GM18873 (cell line): ENCODE data around the gene ANKAR.
A peak's percentile ranks its signal among the peaks of the same experiment; 100 is the strongest.
"Not testable (repeated sequence)": the region's sequence is repeated elsewhere in the genome, so short reads cannot be mapped to it uniquely, and the experiment has no call there.

Source experiments
- ATAC-seq: cut with Tn5 transposase; IDR thresholded peaks from one replicate; pipeline ENCODE4 v1.9.1; 2021; ENCODE audit warnings: mild to moderate bottlenecking, moderate library complexity, moderate number of reproducible peaks; ENCODE audit not compliant: unreplicated experiment, low FRiP score

Gene ANKAR

DNA sequence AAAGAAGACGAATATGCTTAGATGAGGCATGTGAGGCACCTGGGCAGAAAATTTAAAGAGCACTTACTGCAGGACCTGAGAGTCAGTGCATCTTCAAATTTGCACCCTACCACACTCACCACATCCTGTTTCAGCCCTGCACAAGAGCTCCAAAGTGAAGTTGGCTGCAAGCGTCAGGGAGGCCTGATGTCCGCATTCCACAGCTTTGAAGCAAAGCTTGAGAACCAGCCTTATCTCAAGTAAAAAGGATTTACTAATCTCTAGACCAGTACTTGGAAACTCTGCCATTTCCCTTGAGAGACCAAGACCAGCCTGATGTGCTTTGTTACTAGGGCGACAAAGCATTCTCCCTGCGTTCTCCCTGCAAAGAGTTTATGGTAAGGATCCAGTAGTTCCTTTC, 16.6 kb upstream of the ANKAR start:
- ATAC-seq, result peak; percentile 42

GRCh38 chr2:189658306-189659212, 15.9 kb upstream of the ANKAR start:
- no peak for ATAC-seq

DNA sequence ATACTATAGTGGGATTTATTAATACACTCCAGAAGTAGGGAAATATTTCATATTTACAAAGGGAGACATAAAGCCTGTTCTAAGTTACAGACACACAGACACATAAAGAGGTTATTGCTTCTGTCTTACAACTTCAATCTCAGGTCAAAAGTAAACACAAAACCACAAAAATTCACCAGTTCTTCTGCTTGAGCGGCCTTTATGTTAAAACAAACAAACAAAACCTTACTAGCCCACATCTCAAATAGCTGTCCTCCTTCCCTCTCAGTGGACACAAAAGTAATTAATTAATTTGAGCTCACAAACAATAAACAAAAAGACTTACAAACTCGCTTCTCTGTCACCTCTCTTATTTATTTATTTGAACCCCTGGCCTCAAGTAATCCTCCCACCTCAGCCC, 14.7 kb upstream of the ANKAR start:
- ATAC-seq, result no peak

DNA sequence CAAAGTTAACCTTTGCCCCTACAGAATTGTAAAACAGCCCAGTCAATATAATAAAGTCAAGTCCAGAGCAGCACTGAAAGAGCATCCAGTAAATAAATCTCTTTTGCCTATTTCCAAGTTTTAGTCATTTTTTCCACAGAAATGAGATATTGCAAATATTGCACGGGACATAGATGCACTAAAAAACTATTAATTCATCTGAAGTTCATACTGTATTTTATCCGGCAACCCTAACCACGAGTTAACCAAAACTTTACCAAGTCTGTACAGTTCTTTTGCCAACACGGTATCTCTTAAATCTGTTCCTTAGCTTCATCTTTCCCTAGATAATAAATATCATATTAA, 13.7 kb upstream of the ANKAR start:
- no peak for ATAC-seq

- peak; percentile 96 for ATAC-seq
These were observed 13.1 kb upstream of the ANKAR start, which contains the start of gene ASNSD1 for GRCh38 chr2:189661148-189661956. Gene ASNSD1, plus strand, starts transcription at chr2:189661459. Its CDS starts 4,674 bp downstream, at chr2:189666133.

- ATAC-seq, result no peak
These were observed 12.5 kb upstream of the ANKAR start for GRCh38 chr2:189661957-189662321.

GRCh38 chr2:189662669-189663226, 11.7 kb upstream of the ANKAR start:
- no peak for ATAC-seq

GRCh38 chr2:189663319-189663718, 11.2 kb upstream of the ANKAR start:
- ATAC-seq, result not testable (repeated sequence)

DNA sequence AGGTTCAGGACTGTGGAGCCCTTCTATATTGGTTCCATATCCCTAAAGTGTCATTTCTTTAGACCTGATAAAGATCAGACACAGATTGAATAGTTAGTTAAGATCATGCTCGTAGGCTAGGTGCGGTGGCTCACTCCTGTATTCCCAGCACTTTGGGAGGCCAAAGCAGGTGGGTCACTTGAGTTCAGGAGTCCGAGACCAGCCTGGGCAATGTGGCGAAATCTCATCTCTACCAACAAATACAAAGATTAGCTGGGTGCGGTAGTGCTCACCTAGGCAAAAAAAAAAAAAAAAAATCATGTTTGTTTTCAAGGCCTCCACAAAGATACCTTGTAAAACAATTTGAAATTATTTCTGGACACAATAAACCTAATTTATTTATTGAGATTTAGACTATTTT, 4.6 kb upstream of the ANKAR start:
- no peak for ATAC-seq

DNA sequence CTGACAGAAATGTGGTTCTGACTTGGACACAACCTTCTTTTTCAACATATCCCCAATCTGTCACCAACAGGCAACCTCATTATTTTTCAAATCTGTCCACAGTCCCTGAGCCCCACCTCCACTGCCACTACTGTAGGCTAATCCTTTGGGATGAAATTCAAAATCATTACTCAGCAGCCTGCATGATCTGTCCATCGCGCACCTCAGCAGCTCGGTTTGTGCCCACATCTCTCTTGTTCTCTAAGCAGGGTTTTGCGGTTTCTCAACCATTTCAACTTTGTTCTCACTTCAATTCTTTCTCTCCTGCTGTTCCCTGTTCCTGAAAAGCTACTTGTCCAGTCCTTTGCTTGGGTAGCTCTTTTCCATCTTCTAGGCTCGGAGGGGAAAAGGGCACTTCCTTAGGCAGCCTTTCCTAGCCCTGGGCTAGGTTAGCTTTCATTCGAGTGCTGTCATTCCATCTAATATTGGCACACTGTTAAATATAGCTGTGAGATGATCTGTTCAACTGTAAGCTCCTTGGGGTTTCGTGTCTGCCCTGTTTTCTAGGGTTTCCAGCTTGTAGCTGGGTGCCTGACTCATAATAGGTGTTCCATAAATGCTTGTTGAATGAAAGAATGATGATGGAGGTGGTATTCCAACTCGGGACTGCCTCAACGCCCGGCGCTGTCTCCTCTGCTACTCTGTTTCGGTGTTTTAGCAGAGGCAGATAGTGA, 653 bp upstream of the ANKAR start:
- ATAC-seq, result no peak

DNA sequence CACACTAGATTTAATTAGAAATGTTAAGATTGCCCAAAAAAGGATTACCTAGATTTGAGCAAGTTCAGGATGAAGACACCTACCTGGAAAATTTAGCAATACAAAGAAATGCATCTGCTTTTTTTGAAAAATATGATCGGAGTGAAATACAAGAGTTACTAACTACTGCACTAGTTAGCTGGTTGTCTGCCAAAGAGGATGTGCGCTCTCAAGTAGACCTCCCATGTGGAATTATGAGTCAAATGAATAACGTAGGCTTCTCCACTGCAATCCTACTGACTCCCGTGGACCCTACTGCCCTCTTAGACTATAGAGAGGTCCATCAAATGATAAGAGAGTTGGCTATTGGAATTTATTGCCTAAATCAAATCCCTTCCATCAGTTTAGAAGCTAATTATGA, 2.0 kb downstream of the ANKAR start:
- ATAC-seq, result no peak

DNA sequence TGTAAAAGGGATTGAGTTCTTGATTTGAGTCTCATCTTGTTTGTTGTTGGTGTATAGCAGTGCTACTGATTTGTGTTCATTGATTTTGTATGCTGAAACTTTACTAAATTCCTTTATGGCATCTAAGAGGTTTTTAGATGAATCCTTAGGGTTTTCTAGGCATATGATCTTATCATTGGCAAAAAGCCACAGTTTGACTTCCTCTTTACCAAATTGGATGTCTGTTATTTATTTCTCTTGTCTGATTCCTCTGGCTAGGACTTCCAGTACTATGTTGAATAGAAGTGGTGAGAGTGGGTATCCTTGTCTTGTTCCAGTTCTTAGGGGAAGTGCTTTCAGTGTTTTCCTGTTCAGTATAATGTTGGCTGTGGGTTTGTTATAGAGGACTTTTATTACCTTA, 4.8 kb downstream of the ANKAR start:
- no peak for ATAC-seq

- no peak for ATAC-seq
These were observed 6.7 kb downstream of the ANKAR start for GRCh38 chr2:189681203-189681602.

GRCh38 chr2:189681903-189682302, 7.4 kb downstream of the ANKAR start:
- ATAC-seq, result no peak

GRCh38 chr2:189683348-189683747, 8.9 kb downstream of the ANKAR start:
- ATAC-seq, result no peak

- no peak for ATAC-seq
These were observed 10.3 kb downstream of the ANKAR start for GRCh38 chr2:189684811-189685210.

DNA sequence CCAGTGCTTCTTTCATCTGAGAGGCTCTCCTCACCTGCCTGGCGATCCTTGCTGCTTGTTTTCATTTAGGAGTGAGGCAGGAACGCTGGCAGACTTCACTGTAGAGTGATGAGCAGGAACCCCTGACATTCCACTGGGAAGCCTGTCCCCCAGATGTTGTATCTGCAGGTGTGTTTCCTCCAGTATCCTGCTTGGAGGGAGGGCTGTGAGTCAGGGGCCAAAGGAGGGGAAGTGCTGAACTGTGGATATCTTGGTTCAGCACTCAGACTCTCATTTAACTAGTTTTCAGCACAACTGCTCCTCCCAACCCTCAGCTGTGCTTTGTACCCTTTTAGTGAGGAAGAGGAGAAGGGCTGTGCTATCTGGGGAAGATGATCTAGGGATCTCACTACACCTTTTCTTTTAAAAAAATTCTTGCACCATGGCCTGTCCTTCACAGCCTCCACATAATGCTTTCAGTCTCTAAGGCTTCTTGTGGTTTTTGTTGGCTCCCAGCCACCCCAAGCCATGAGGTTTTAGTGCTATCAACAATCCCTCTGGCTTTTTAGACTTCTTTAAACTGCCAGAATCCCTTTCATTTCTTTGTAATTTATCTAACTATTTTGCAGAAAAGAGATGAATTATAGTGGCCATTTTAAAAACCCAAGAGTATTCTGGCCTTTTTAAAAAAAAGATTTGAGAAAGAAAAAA, 11.2 kb downstream of the ANKAR start:
- ATAC-seq, result no peak

- not testable (repeated sequence) for ATAC-seq
These were observed 13.3 kb downstream of the ANKAR start for GRCh38 chr2:189687796-189688195.

DNA sequence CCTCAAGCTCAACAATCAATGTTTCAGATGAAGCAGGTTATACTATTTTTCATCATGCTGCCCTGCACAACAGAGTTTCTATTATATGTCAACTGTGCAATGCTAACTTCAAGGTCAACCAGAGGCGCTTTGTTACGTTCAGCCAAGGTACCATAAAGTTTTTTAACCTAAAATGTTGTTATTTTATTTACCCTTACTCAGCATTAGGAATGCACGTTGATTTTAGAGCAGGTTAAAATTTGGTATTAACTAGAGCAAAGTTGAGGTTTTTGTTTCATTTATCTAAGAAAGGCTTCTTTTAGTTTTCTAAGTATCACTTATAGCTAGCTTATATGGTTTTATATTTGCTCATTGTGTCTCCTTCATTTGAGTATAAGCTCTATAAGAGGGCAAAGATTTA, 21.8 kb downstream of the ANKAR start:
- ATAC-seq, result no peak
